Measurements from ENCODE around the gene SETD3.

SETD3 gene

GRCh38 chr14:99383472-99384449 lies 96.9 kb downstream of the SETD3 start:
- no peak for TF ChIP-seq CTCF (IDR thresholded peaks at IDR 0.05; ENCODE audit: borderline replicate concordance, control extremely low read depth, extremely low read depth, insufficient read depth, missing control alignments)
- DNase-seq (ENCODE audit: low spot score) = no peak
- in situ Hi-C loops (cut with MboI; ENCODE audit: low sequenced_read_pairs, unreplicated experiment) = no loop called here

- in situ Hi-C loops (cut with MboI; ENCODE audit: low sequenced_read_pairs, unreplicated experiment) = no loop called here
- TF ChIP-seq CTCF (IDR thresholded peaks at IDR 0.05; ENCODE audit: borderline replicate concordance, control extremely low read depth, extremely low read depth, insufficient read depth, missing control alignments) = no peak
- DNase-seq (ENCODE audit: low spot score) = no peak
Observed at GRCh38 chr14:99382781-99383471, 97.7 kb downstream of the SETD3 start.

- TF ChIP-seq CTCF (IDR thresholded peaks at IDR 0.05; ENCODE audit: borderline replicate concordance, control extremely low read depth, extremely low read depth, insufficient read depth, missing control alignments) = no peak
- no peak for DNase-seq (ENCODE audit: low spot score)
- in situ Hi-C loops (cut with MboI; ENCODE audit: low sequenced_read_pairs, unreplicated experiment) = no loop called here
Observed at GRCh38 chr14:99382071-99382470, 98.6 kb downstream of the SETD3 start.

- TF ChIP-seq CTCF (IDR thresholded peaks at IDR 0.05; ENCODE audit: borderline replicate concordance, control extremely low read depth, extremely low read depth, insufficient read depth, missing control alignments) = no peak
- in situ Hi-C loops (cut with MboI; ENCODE audit: low sequenced_read_pairs, unreplicated experiment) = no loop called here
- DNase-seq (ENCODE audit: low spot score) = no peak
Observed at GRCh38 chr14:99381688-99382060, 99.0 kb downstream of the SETD3 start.

GRCh38 chr14:99380991-99381687 lies 99.5 kb downstream of the SETD3 start:
- DNase-seq (ENCODE audit: low spot score) = no peak
- no peak for TF ChIP-seq CTCF (IDR thresholded peaks at IDR 0.05; ENCODE audit: borderline replicate concordance, control extremely low read depth, extremely low read depth, insufficient read depth, missing control alignments)
- in situ Hi-C loops (cut with MboI; ENCODE audit: low sequenced_read_pairs, unreplicated experiment) = no loop called here

- in situ Hi-C loops (cut with MboI; ENCODE audit: low sequenced_read_pairs, unreplicated experiment) = no loop called here
- TF ChIP-seq CTCF (IDR thresholded peaks at IDR 0.05; ENCODE audit: borderline replicate concordance, control extremely low read depth, extremely low read depth, insufficient read depth, missing control alignments) = no peak
- no peak for DNase-seq (ENCODE audit: low spot score)
Observed at GRCh38 chr14:99380402-99380801, 100.3 kb downstream of the SETD3 start.

All from GM13976 (cell line).